HAP-1 (cell line): Measurements from ENCODE around the gene GGACT.

Source experiments
- DNase-seq, 2 experiments: peaks; one replicate each; pipeline ENCODE4 v3.0.0-alpha.2; 2016 to 2020; ENCODE audit warnings: low spot score in 2 of 2
- H3K27me3 ChIP-seq: fragments of 250-450 bp; sonication (Bioruptor Pico); 2 replicates; pipeline ENCODE4 v1.5.1; 2020; ENCODE audit warnings: low read depth, mild to moderate bottlenecking, moderate library complexity
- H3K36me3 ChIP-seq: fragments of 250-450 bp; sonication (Bioruptor Pico); replicated peaks from 2 replicates; pipeline ENCODE4 v1.5.1; 2020; ENCODE audit warnings: mild to moderate bottlenecking
- H3K4me1 ChIP-seq: fragments of 250-450 bp; sonication (Bioruptor Pico); 2 replicates; pipeline ENCODE4 v1.5.1; 2020; ENCODE audit warnings: mild to moderate bottlenecking
- H3K4me3 ChIP-seq: fragments of 250-450 bp; sonication (Bioruptor Pico); 2 replicates; pipeline ENCODE4 v1.5.1; 2020; ENCODE audit warnings: mild to moderate bottlenecking, moderate library complexity
- H3K9me3 ChIP-seq: fragments of 250-450 bp; sonication (Bioruptor Pico); 2 replicates; pipeline ENCODE4 v1.5.1; 2020; ENCODE audit warnings: mild to moderate bottlenecking, moderate library complexity
- in situ Hi-C: fragments of 300-500 bp; cut with MboI; formaldehyde crosslinking; loops from 3 replicates; pipeline ENCODE4 v1.14.3; 2020; ENCODE audit warnings: low sequenced_read_pairs, inconsistent platforms, mixed read lengths

GGACT gene

DNA sequence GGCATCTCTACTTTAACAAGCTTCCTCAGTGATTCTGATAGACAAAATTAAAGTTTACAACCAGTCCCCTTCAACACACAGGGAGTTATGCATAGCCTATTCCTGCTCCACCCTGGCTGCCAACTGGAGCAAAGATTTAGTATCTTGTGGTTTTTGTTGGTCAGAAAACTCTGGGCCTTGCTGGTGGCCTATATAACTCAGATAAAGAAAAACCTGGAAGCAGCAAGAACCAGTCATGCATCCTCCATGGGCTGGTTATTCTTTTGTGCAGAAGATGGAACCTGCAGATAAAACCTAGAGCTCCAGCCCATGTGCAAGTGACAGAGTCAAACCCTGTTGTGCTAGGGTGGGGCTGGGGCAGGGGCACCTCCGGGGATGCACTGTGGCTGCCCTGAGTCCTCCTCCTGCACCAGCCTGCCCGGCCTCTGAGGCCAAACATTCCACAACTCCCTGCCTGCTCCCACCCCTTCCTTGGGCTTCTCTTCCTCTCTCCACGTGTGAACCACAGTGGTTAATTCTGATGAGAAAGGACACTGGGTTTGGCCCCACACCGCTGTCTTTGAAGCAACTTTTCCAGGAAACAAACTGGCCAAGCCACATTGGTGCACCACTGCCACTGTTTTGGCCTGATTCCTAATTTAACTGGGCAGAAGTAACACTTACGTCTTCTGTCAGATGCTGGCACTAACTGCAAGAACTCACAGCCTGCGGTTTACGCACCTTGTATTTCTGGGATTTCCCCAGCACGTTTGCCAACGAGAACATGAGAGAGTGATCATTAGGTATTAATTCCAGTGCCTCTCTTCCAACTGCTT lies 23.3 kb upstream of the GGACT start:
- in situ Hi-C loops: no loop called here
- Histone ChIP-seq H3K36me3 (no peaks in the 10 kb centered on the region; the same call in 1 of the 2 replicates), H3K27me3 (no peaks in the 10 kb centered on the region), H3K9me3 (no peaks in the 10 kb centered on the region), H3K4me1 (peaks cover 9% of the 10 kb centered on the region), H3K4me3 (no peak overlapping the region)
- no peak for DNase-seq

- H3K27me3 ChIP-seq: no peaks in the 10 kb centered on the region
- no peaks in the 10 kb centered on the region for H3K9me3 ChIP-seq
- H3K36me3 ChIP-seq: no peaks in the 10 kb centered on the region; the same call in 1 of the 2 replicates
- DNase-seq: peak in 1 of 2 experiments; percentile 4
- no peak overlapping the region for H3K4me3 ChIP-seq
- H3K4me1 ChIP-seq: peaks cover 9% of the 10 kb centered on the region
- in situ Hi-C loops: no loop called here
Measured at GRCh38 chr13:100610391-100611347, 22.1 kb upstream of the GGACT start.

DNA sequence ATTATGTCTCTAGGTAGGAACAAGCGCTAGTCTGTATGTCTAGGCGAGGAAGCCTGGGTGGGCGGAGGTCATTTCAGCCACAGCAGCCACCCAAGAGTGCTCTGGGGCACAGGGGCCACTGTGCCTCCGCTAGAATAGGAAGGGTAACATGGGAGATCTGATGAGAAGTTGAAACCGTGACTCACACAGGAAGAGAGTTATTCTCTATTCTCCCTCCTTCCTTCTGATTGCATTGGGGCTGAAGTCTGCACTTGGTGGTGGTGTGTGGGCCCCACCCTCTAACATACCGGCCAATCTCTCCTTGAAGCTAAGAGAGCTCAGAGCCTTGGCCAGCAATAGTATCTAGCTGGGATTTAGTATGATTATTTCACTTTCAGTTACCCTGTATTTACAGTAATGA lies 20.3 kb upstream of the GGACT start:
- no peak for DNase-seq
- no peaks in the 10 kb centered on the region for H3K9me3 ChIP-seq
- in situ Hi-C loops: no loop called here
- no peaks in the 10 kb centered on the region; the same call in 1 of the 2 replicates for H3K36me3 ChIP-seq
- H3K27me3 ChIP-seq: no peaks in the 10 kb centered on the region
- H3K4me3 ChIP-seq: no peak overlapping the region
- H3K4me1 ChIP-seq: peaks cover 9% of the 10 kb centered on the region

DNA sequence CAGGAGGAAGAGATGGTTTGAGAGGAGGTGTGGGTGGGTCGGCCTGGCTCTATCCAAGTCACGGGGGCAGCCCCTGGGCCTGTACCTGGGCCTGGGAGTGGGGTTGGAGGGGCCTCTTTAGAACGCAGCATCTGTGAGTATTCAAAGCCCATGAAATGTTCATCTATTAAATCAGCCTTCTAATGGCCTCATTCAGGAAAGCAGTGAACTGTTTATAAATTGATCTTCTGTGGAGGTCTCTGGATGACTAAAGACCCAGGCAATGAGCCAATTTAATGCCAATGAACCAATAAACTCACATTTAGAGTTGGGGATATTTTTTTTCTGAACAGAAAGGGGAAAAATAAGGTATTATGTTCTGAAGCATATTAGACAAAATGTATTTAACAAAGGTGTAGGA lies 19.9 kb upstream of the GGACT start:
- no peak for DNase-seq
- Histone ChIP-seq H3K27me3 (no peaks in the 10 kb centered on the region), H3K4me3 (no peak overlapping the region), H3K36me3 (no peaks in the 10 kb centered on the region; the same call in 1 of the 2 replicates), H3K9me3 (no peaks in the 10 kb centered on the region), H3K4me1 (peaks cover 9% of the 10 kb centered on the region)
- in situ Hi-C loops: no loop called here

- Histone ChIP-seq H3K4me3 (no peak overlapping the region), H3K36me3 (no peaks in the 10 kb centered on the region), H3K4me1 (no peaks in the 10 kb centered on the region), H3K27me3 (no peaks in the 10 kb centered on the region), H3K9me3 (no peaks in the 10 kb centered on the region)
- no peak for DNase-seq
- in situ Hi-C loops: no loop called here
Measured at GRCh38 chr13:100604918-100605710, 16.5 kb upstream of the GGACT start.

DNA sequence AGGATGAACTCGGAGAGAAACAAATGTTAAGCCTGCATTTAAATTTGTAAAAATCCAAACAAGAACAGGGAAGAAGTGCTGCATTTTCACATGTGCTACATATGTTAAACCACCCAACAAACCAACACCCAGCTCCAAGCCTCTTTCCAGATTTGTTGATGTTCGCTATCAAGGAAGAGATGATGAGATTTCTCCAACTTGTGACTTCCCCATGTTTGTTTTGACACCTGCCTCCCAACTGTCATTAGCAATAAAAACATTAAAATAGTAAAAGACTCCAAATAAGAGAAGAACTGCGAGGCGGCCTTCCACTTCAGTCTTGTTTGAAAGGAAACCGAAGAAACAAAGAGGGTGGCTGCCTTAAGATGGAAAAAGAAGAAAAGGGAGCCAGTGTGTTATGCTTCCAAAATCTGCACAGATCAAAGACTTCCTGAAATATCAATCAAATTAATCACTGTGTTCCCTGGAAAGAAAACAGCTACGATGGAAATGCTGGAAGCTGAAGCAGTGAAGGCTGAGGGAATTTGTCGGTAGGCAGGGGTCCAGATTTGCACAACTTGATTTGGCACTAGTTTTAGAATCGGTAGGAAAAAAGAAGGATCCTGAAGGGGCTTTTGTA lies 14.0 kb upstream of the GGACT start:
- in situ Hi-C loops: no loop called here

GRCh38 chr13:100601716-100602115 lies 13.1 kb upstream of the GGACT start:
- Histone ChIP-seq H3K27me3 (no peaks in the 10 kb centered on the region), H3K4me3 (no peak overlapping the region), H3K36me3 (no peaks in the 10 kb centered on the region), H3K9me3 (no peaks in the 10 kb centered on the region), H3K4me1 (no peaks in the 10 kb centered on the region)
- no peak for DNase-seq
- in situ Hi-C loops: no loop called here

More for the DNA sequence above, 14.0 kb upstream of the GGACT start:
- no peaks in the 10 kb centered on the region for H3K9me3 ChIP-seq
- no peak overlapping the region for H3K4me3 ChIP-seq
- no peak for DNase-seq
- H3K27me3 ChIP-seq: no peaks in the 10 kb centered on the region
- H3K4me1 ChIP-seq: no peaks in the 10 kb centered on the region
- H3K36me3 ChIP-seq: no peaks in the 10 kb centered on the region

DNA sequence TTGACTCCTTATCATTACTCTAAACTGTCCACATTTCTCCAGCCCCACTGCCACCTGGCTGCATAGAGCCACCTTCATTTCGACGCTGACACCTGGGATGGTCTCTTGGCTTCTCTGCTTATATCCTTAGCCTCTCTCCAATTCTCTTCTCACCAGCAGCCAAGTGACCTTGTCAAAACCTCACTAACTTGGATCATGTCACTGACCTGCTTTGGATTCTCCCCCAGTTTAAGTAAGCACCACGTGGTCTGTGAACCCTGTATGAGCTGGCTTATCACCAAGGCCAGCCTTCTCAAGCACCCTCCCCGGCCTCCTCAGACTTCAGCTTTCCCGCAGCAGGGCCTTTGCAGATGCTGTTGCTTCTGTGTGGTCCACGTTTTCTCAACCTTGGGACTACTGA lies 12.3 kb upstream of the GGACT start:
- no peak for DNase-seq
- Histone ChIP-seq H3K36me3 (no peaks in the 10 kb centered on the region), H3K9me3 (no peaks in the 10 kb centered on the region), H3K4me3 (no peak overlapping the region), H3K4me1 (no peaks in the 10 kb centered on the region), H3K27me3 (no peaks in the 10 kb centered on the region)
- in situ Hi-C loops: no loop called here

- Histone ChIP-seq H3K27me3 (no peaks in the 10 kb centered on the region), H3K4me1 (no peaks in the 10 kb centered on the region), H3K4me3 (no peak overlapping the region), H3K9me3 (no peaks in the 10 kb centered on the region), H3K36me3 (no peaks in the 10 kb centered on the region)
- DNase-seq: no peak
- in situ Hi-C loops: no loop called here
Measured at GRCh38 chr13:100600461-100600860, 11.9 kb upstream of the GGACT start.

GRCh38 chr13:100597253-100597652 lies 8.7 kb upstream of the GGACT start:
- no peaks in the 10 kb centered on the region for H3K36me3 ChIP-seq
- no peak for DNase-seq
- H3K4me1 ChIP-seq: no peaks in the 10 kb centered on the region
- no peak overlapping the region for H3K4me3 ChIP-seq
- in situ Hi-C loops: no loop called here
- H3K9me3 ChIP-seq: no peaks in the 10 kb centered on the region
- no peaks in the 10 kb centered on the region for H3K27me3 ChIP-seq

DNA sequence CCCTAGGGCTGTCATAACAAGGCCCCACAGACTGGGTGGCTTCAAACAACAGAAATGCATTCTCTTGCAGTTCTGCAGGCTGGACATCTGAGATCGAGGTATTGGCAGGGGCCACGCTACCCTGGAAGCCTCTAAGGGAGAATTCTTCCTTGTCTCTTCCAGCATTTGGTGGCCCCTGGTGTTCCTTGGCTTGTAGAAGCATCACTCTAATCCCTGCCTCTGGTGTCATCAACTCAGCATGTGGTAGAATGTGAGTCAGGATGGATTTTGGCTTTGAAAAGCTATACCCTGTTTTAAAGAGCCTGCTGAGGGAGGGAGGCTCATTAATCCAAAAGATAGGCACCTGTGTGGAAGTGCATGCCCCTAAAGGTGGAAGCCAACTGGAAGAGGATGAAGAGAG lies 7.9 kb upstream of the GGACT start:
- in situ Hi-C loops: no loop called here
- no peaks in the 10 kb centered on the region for H3K4me1 ChIP-seq
- H3K9me3 ChIP-seq: no peaks in the 10 kb centered on the region
- DNase-seq: no peak
- H3K4me3 ChIP-seq: no peak overlapping the region
- H3K36me3 ChIP-seq: no peaks in the 10 kb centered on the region
- no peaks in the 10 kb centered on the region for H3K27me3 ChIP-seq

DNA sequence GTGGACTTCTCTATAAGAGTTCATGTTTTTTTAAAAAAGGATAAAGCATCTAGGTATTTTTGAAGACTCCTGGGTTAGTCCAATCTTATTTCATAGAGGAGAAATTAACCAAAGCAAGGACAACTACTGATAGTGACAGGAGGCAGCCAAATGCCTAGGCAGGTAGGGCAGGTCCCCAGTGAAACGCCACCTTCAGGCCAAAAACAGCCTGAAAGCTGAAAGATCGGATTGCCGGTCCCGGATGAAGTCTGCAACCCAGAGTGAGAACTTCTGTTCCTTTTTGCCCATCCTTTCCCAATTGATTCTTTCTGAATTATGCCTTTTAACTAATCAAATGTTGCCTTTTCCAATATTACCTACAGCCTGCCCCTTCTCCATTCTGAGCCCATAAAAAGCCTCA lies 6.1 kb upstream of the GGACT start:
- H3K4me1 ChIP-seq: no peaks in the 10 kb centered on the region

DNA sequence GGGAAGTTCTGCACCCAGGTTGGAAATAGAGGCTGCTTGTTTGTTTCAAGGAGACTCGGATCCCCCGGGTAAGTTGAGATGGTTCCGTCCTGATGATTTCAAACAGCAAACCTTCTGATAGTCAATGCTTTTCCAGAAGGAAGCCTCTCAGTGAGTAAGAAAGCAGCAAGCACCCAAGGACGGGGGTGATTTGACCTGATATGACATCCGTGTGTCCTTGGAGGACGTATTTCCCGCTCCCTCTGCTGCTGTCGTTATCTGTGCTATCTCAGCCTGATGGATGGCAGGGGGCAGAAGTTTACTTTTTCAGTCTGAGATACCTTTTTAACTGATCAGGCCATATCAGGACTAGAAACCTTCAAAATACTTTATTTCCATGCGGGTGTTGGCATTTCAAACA lies 5.7 kb upstream of the GGACT start:
- in situ Hi-C loops: no loop called here
- Histone ChIP-seq H3K4me3 (no peak overlapping the region), H3K36me3 (no peaks in the 10 kb centered on the region), H3K4me1 (no peaks in the 10 kb centered on the region), H3K9me3 (no peaks in the 10 kb centered on the region), H3K27me3 (no peaks in the 10 kb centered on the region)
- DNase-seq: no peak

More for the DNA sequence above, 6.1 kb upstream of the GGACT start:
- no peak overlapping the region for H3K4me3 ChIP-seq
- H3K9me3 ChIP-seq: no peaks in the 10 kb centered on the region
- H3K27me3 ChIP-seq: no peaks in the 10 kb centered on the region
- H3K36me3 ChIP-seq: no peaks in the 10 kb centered on the region
- in situ Hi-C loops: no loop called here
- DNase-seq: peak in 1 of 2 experiments; percentile 47
